HEK293 (cell line): Measurements from ENCODE around the gene ARHGAP6.

Experiments
- CTCF ChIA-PET: fragments of 350-600 bp; formaldehyde crosslinking; extraction: SDS; loops from one replicate; lab custom pipeline; 2021; ENCODE audit warnings: antibody characterized with exemption; lab: Yijun Ruan, JAX
- POLR2A ChIA-PET: fragments of 300-600 bp; formaldehyde crosslinking; extraction: SDS; loops from one replicate; lab custom pipeline; 2020; ENCODE audit warnings: antibody characterized with exemption, inconsistent platforms; lab: Yijun Ruan, JAX
- H3K27ac ChIP-seq: fragments of 200-500 bp; sonication (Bioruptor generic); 2 replicates; pipeline ENCODE4 v1.5.1; 2014; ENCODE audit warnings: low read depth, low read length, control low read depth, inconsistent platforms; ENCODE audit errors: extremely low read depth
- H3K36me3 ChIP-seq, 2 experiments: fragments of 200-500 bp in 1 of 2; sonication (Bioruptor generic) in 1 of 2; 1 replicate in 1 of 2; 2 replicates in 1 of 2; pipeline ENCODE4 v1.5.1; 2014 to 2017; ENCODE audit warnings: inconsistent platforms in 2 of 2, low read length in 2 of 2; ENCODE audit not compliant: control insufficient read depth in 2 of 2, insufficient read depth in 1 of 2
- H3K4me1 ChIP-seq: fragments of 200-500 bp; sonication (Bioruptor generic); 2 replicates; pipeline ENCODE4 v1.5.1; 2014; ENCODE audit warnings: mild to moderate bottlenecking, low read length, inconsistent platforms; ENCODE audit not compliant: control insufficient read depth, insufficient read depth
- H3K4me3 ChIP-seq: 2 replicates; pipeline ENCODE4 v1.5.1; 2011; ENCODE audit warnings: low read depth, mild to moderate bottlenecking, control low read depth, low read length, moderate library complexity
- H3K9me3 ChIP-seq: fragments of 200-500 bp; sonication (Bioruptor generic); 2 replicates; pipeline ENCODE4 v1.5.1; 2014; ENCODE audit warnings: low read depth, low read length, inconsistent platforms; ENCODE audit not compliant: control insufficient read depth, insufficient read depth
- BCL11A ChIP-seq: fragments of 450-650 bp; formaldehyde crosslinking; IDR thresholded peaks from 2 replicates; pipeline ENCODE4 v1.5.1; 2016; ENCODE audit warnings: low read depth, missing biosample characterization, missing genetic modification characterization
- BCL11B ChIP-seq: fragments of 450-650 bp; formaldehyde crosslinking; IDR thresholded peaks from 2 replicates; pipeline ENCODE4 v1.5.1; 2016; ENCODE audit warnings: low read depth, missing biosample characterization, missing genetic modification characterization
- EGR2 ChIP-seq: fragments of 450-650 bp; formaldehyde crosslinking; IDR thresholded peaks from 2 replicates; pipeline ENCODE4 v1.5.1; 2016; ENCODE audit warnings: low read depth, missing biosample characterization, missing genetic modification characterization
- HOXC10 ChIP-seq: sonication (generic); formaldehyde crosslinking; IDR thresholded peaks from 2 replicates; pipeline ENCODE4 v1.8.1; 2023; ENCODE audit warnings: mild to moderate bottlenecking, missing genetic modification reagents
- SALL2 ChIP-seq: fragments of 450-650 bp; formaldehyde crosslinking; IDR thresholded peaks from 2 replicates; pipeline ENCODE4 v1.5.0; 2017; ENCODE audit warnings: missing biosample characterization, mild to moderate bottlenecking, missing genetic modification characterization, borderline replicate concordance
- SP3 ChIP-seq: fragments of 450-650 bp; formaldehyde crosslinking; IDR thresholded peaks from 2 replicates; pipeline ENCODE4 v1.5.1; 2016; ENCODE audit warnings: missing biosample characterization, missing genetic modification characterization
- YY2 ChIP-seq: fragments of 450-650 bp; formaldehyde crosslinking; IDR thresholded peaks from 2 replicates; pipeline ENCODE4 v1.5.1; 2016; ENCODE audit warnings: missing biosample characterization, missing genetic modification characterization
- ZEB2 ChIP-seq: fragments of 450-650 bp; formaldehyde crosslinking; IDR thresholded peaks from 2 replicates; pipeline ENCODE4 v1.5.1; 2016; ENCODE audit warnings: missing biosample characterization, missing genetic modification characterization
- ZNF138 ChIP-seq: fragments of 450-650 bp; formaldehyde crosslinking; IDR thresholded peaks from 2 replicates; pipeline ENCODE4 v1.5.1; 2016; ENCODE audit warnings: missing biosample characterization, missing genetic modification characterization, borderline replicate concordance
- ZNF155 ChIP-seq: fragments of 450-650 bp; formaldehyde crosslinking; IDR thresholded peaks from 2 replicates; pipeline ENCODE4 v1.5.1; 2016; ENCODE audit warnings: missing biosample characterization, missing genetic modification characterization
- ZNF292 ChIP-seq: fragments of 450-650 bp; formaldehyde crosslinking; IDR thresholded peaks from 2 replicates; pipeline ENCODE4 v1.5.1; 2016; ENCODE audit warnings: low read depth, missing biosample characterization, missing genetic modification characterization, borderline replicate concordance
- ZNF324 ChIP-seq: fragments of 450-650 bp; formaldehyde crosslinking; IDR thresholded peaks from 2 replicates; pipeline ENCODE4 v1.5.1; 2016; ENCODE audit warnings: missing biosample characterization, missing genetic modification characterization
- ZNF510 ChIP-seq: fragments of 450-650 bp; formaldehyde crosslinking; IDR thresholded peaks from 2 replicates; pipeline ENCODE4 v1.5.1; 2018; ENCODE audit warnings: mild to moderate bottlenecking, missing genetic modification characterization, missing biosample characterization; ENCODE audit not compliant: insufficient replicate concordance
- ZNF555 ChIP-seq: fragments of 450-650 bp; formaldehyde crosslinking; conservative IDR thresholded peaks from 2 replicates; pipeline ENCODE4 v1.5.1; 2017; ENCODE audit warnings: missing biosample characterization, mild to moderate bottlenecking, missing genetic modification characterization, inconsistent platforms
- ZNF558 ChIP-seq: fragments of 450-650 bp; formaldehyde crosslinking; IDR thresholded peaks from 2 replicates; pipeline ENCODE4 v1.5.1; 2016; ENCODE audit warnings: missing biosample characterization, missing genetic modification characterization
- ZNF623 ChIP-seq: fragments of 450-650 bp; formaldehyde crosslinking; IDR thresholded peaks from 2 replicates; pipeline ENCODE4 v1.5.1; 2016; ENCODE audit warnings: missing biosample characterization, missing genetic modification characterization
- ZNF692 ChIP-seq: fragments of 450-650 bp; formaldehyde crosslinking; IDR thresholded peaks from 2 replicates; pipeline ENCODE4 v1.5.1; 2016; ENCODE audit warnings: missing biosample characterization, missing genetic modification characterization
- ZNF768 ChIP-seq: fragments of 450-650 bp; formaldehyde crosslinking; IDR thresholded peaks from 2 replicates; pipeline ENCODE4 v1.5.1; 2018; ENCODE audit warnings: missing biosample characterization, mild to moderate bottlenecking, missing genetic modification characterization
- TF ChIP-seq, protein P1 (sequence below): fragments of 450-650 bp; formaldehyde crosslinking; IDR thresholded peaks from 2 replicates; pipeline ENCODE4 v1.5.1; 2016; ENCODE audit warnings: missing biosample characterization, missing genetic modification characterization, low read depth
- TF ChIP-seq, protein P2 (sequence below): fragments of 450-650 bp; formaldehyde crosslinking; IDR thresholded peaks from 2 replicates; pipeline ENCODE4 v1.5.1; 2016; ENCODE audit warnings: missing biosample characterization, missing genetic modification characterization
- TF ChIP-seq, protein P3 (sequence below): fragments of 450-650 bp; formaldehyde crosslinking; IDR thresholded peaks from 2 replicates; pipeline ENCODE4 v1.5.1; 2016; ENCODE audit warnings: missing biosample characterization, missing genetic modification characterization, low read depth

Gene ARHGAP6

DNA sequence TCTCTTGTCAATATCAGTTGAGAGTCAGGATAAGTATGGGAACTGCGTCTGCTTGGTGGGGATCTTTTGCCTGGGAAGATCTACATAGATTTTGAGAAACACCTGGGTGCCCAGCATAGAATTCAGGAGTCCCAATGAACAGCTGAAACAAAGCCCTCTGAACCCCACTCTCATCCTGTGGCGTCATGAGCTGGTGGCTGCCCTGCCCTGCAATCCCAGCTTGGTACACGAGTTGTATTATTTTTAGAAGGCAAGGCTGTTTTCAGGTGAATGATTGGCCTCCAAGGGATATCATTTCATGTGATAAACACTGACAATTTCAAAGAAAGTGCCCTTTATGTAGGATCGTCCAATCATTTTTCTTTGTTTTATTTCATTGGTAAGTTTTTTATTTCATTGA is 493.8 kb downstream of the ARHGAP6 start:
- ChIA-PET CTCF (no interaction called here), POLR2A (no interaction called here)
- TF ChIP-seq HOXC10 (CRISPR knock-in tag) = no peak
- no peaks in the 10 kb centered on the region for H3K4me1 ChIP-seq
- H3K9me3 ChIP-seq = no peaks in the 10 kb centered on the region
- no peaks in the 10 kb centered on the region for H3K36me3 ChIP-seq
- no peak overlapping the region for H3K27ac ChIP-seq
- H3K4me3 ChIP-seq = no peak overlapping the region

GRCh38 chrX:11164433-11164832 is 501.3 kb downstream of the ARHGAP6 start:
- no peaks in the 10 kb centered on the region for H3K36me3 ChIP-seq
- POLR2A ChIA-PET = no interaction called here
- H3K4me1 ChIP-seq = no peaks in the 10 kb centered on the region
- no peaks in the 10 kb centered on the region for H3K9me3 ChIP-seq
- TF ChIP-seq EGR2 (tag by site-specific recombination) (no peak), ZNF555 (tag by site-specific recombination) (no peak), YY2 (no peak), BCL11B (tag by site-specific recombination) (no peak), ZNF692 (tag by site-specific recombination) (no peak), ZNF292 (tag by site-specific recombination) (no peak), HOXC10 (CRISPR knock-in tag) (no peak), ZNF324 (tag by site-specific recombination) (no peak), SALL2 (tag by site-specific recombination) (no peak), ZNF623 (no peak), ZNF138 (no peak), ZEB2 (no peak)
- TF ChIP-seq, protein P1, sequence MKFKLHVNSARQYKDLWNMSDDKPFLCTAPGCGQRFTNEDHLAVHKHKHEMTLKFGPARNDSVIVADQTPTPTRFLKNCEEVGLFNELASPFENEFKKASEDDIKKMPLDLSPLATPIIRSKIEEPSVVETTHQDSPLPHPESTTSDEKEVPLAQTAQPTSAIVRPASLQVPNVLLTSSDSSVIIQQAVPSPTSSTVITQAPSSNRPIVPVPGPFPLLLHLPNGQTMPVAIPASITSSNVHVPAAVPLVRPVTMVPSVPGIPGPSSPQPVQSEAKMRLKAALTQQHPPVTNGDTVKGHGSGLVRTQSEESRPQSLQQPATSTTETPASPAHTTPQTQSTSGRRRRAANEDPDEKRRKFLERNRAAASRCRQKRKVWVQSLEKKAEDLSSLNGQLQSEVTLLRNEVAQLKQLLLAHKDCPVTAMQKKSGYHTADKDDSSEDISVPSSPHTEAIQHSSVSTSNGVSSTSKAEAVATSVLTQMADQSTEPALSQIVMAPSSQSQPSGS (tag by site-specific recombination) = no peak
- TF ChIP-seq, protein P2, sequence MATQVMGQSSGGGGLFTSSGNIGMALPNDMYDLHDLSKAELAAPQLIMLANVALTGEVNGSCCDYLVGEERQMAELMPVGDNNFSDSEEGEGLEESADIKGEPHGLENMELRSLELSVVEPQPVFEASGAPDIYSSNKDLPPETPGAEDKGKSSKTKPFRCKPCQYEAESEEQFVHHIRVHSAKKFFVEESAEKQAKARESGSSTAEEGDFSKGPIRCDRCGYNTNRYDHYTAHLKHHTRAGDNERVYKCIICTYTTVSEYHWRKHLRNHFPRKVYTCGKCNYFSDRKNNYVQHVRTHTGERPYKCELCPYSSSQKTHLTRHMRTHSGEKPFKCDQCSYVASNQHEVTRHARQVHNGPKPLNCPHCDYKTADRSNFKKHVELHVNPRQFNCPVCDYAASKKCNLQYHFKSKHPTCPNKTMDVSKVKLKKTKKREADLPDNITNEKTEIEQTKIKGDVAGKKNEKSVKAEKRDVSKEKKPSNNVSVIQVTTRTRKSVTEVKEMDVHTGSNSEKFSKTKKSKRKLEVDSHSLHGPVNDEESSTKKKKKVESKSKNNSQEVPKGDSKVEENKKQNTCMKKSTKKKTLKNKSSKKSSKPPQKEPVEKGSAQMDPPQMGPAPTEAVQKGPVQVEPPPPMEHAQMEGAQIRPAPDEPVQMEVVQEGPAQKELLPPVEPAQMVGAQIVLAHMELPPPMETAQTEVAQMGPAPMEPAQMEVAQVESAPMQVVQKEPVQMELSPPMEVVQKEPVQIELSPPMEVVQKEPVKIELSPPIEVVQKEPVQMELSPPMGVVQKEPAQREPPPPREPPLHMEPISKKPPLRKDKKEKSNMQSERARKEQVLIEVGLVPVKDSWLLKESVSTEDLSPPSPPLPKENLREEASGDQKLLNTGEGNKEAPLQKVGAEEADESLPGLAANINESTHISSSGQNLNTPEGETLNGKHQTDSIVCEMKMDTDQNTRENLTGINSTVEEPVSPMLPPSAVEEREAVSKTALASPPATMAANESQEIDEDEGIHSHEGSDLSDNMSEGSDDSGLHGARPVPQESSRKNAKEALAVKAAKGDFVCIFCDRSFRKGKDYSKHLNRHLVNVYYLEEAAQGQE (tag by site-specific recombination) = no peak
- CTCF ChIA-PET = no interaction called here
- no peak overlapping the region for H3K27ac ChIP-seq
- H3K4me3 ChIP-seq = no peak overlapping the region

GRCh38 chrX:11159149-11159548 is 506.6 kb downstream of the ARHGAP6 start:
- H3K4me3 ChIP-seq = no peak overlapping the region
- ChIA-PET CTCF (interaction anchor here (0.7 kb wide), 1 partner anchor 32 kb away, joined by 3 read pairs; no protein-coding TSS in a partner anchor), POLR2A (no interaction called here)
- no peaks in the 10 kb centered on the region for H3K4me1 ChIP-seq
- no peak overlapping the region for H3K27ac ChIP-seq
- no peaks in the 10 kb centered on the region for H3K36me3 ChIP-seq
- H3K9me3 ChIP-seq = no peaks in the 10 kb centered on the region
- TF ChIP-seq SP3 (tag by site-specific recombination) (no peak), ZNF558 (tag by site-specific recombination) (no peak), ZNF138 (no peak), BCL11A (tag by site-specific recombination) (no peak), ZNF155 (tag by site-specific recombination) (no peak), ZNF510 (tag by site-specific recombination) (no peak), ZNF768 (tag by site-specific recombination) (no peak)
- TF ChIP-seq, protein P1 (tag by site-specific recombination) = no peak
- TF ChIP-seq, protein P3, sequence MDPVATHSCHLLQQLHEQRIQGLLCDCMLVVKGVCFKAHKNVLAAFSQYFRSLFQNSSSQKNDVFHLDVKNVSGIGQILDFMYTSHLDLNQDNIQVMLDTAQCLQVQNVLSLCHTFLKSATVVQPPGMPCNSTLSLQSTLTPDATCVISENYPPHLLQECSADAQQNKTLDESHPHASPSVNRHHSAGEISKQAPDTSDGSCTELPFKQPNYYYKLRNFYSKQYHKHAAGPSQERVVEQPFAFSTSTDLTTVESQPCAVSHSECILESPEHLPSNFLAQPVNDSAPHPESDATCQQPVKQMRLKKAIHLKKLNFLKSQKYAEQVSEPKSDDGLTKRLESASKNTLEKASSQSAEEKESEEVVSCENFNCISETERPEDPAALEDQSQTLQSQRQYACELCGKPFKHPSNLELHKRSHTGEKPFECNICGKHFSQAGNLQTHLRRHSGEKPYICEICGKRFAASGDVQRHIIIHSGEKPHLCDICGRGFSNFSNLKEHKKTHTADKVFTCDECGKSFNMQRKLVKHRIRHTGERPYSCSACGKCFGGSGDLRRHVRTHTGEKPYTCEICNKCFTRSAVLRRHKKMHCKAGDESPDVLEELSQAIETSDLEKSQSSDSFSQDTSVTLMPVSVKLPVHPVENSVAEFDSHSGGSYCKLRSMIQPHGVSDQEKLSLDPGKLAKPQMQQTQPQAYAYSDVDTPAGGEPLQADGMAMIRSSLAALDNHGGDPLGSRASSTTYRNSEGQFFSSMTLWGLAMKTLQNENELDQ (tag by site-specific recombination) = no peak
